Measurements from ENCODE around the gene ANKRD65. TPM values are rescaled to one million over a fixed set of nuclear protein-coding genes. Genes with fewer than 3 reads are reported as not detected.
"Not testable (repeated sequence)": the region's sequence is repeated elsewhere in the genome, so short reads cannot be mapped to it uniquely, and the experiment has no call there.

The ANKRD65 gene
- total RNA-seq, 1 experiment from 2014 or later: not detected

- not testable (repeated sequence) for DNase-seq; H3K36me3 ChIP-seq (replicated peaks; ENCODE audit: control insufficient read depth, insufficient read depth, low read length); H3K27me3 ChIP-seq (ENCODE audit: control insufficient read depth, insufficient read depth, low read length)
Observed at GRCh38 chr1:1452365-1452739, 31.3 kb upstream of the ANKRD65 start.

GRCh38 chr1:1451696-1452364 lies 30.8 kb upstream of the ANKRD65 start:
- H3K36me3 ChIP-seq (replicated peaks; ENCODE audit: control insufficient read depth, insufficient read depth, low read length): no peaks in the 10 kb centered on the region
- no peak overlapping the region for H3K4me3 ChIP-seq (ENCODE audit: insufficient read depth, low read depth, low read length)
- no peaks in the 10 kb centered on the region for H3K27me3 ChIP-seq (ENCODE audit: control insufficient read depth, insufficient read depth, low read length)
- no peak for DNase-seq

More at GRCh38 chr1:1452365-1452739, 31.3 kb upstream of the ANKRD65 start:
- not testable (repeated sequence) for H3K4me3 ChIP-seq (ENCODE audit: insufficient read depth, low read depth, low read length)

DNA sequence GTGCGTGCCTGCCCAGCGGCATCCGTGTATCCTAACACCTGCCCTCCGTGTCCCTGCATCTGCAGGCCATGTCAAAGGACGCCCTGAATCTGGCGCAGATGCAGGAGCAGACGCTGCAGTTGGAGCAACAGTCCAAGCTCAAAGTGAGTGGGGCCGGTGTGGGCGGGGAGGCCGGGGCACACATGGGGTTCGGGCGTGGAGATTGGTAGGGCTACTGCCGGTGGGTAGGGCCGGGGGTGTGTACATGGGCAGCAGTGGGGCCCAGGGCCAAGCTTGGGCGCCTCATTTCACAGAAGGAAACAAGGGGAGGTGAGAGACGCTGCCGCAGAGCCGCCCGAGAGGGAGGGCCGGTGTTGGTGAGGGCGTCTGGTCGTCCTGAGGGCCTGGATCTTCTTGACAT lies 29.5 kb upstream of the ANKRD65 start:
- DNase-seq; H3K36me3 ChIP-seq (replicated peaks; ENCODE audit: control insufficient read depth, insufficient read depth, low read length); H3K27me3 ChIP-seq (ENCODE audit: control insufficient read depth, insufficient read depth, low read length); H3K4me3 ChIP-seq (ENCODE audit: insufficient read depth, low read depth, low read length): not testable (repeated sequence)

DNA sequence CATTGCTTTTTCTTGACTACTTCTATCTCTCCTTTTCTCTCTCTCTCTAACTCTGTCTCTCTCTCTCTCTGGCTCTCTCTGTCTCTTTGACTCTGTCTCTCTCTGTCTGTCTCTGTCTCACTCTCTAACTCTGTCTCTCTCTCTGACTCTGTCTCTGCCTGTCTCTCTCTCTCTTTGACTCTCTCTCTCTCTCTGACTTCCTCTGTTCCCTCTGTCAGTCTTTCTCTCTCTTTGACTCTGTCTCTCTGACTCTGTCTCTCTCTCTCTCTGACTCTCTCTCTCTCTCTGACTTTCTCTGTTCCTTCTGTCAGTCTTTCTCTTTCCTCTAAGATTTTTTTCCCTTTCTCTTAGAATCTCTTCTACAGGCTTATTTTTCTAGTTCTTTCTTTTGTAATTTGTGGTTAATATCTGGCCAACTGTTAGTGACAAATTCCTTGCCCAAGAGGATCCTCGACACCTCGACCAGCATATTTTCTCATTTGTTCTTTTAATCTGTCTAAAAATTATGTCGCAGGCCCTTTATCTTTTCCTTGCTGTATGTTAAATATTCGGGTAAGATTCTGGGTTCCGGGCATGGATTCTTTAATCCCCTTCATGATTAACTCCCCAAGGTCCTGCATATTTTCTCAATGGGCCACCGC lies 28.1 kb upstream of the ANKRD65 start, which contains the start of gene ATAD3C:
ATAD3C (plus strand) TSS at position 591 of the 641 bp plus-strand sequence. CDS start 995 bp downstream, outside the sequence.
- Histone ChIP-seq H3K4me3 (ENCODE audit: insufficient read depth, low read depth, low read length) (no peak within 1 kb of the TSS), H3K27me3 (ENCODE audit: control insufficient read depth, insufficient read depth, low read length) (no peaks in the 10 kb centered on the region), H3K36me3 (replicated peaks; ENCODE audit: control insufficient read depth, insufficient read depth, low read length) (no peaks in the 10 kb centered on the region)
- DNase-seq: no peak

DNA sequence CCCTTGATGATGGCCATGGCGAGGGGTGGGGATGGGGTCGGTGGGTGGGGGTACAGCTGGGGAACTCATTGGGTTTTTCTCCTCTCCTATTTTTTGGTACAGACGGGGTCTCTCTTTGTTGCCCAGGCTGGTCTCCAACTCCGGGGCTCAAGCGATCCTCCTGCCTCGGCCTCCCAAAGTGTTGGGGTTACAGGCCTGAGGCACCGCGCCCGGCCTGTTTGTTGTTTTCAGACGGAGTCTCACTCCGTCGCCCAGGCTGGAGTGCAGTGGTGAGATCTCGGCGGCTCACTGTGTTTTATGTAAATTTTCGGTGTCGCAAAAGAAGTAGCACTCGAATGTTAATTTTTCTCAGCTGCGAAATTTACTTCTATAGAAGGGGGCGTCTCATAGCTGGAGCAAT lies 25.6 kb upstream of the ANKRD65 start:
- not testable (repeated sequence) for H3K27me3 ChIP-seq (ENCODE audit: control insufficient read depth, insufficient read depth, low read length); H3K36me3 ChIP-seq (replicated peaks; ENCODE audit: control insufficient read depth, insufficient read depth, low read length); DNase-seq; H3K4me3 ChIP-seq (ENCODE audit: insufficient read depth, low read depth, low read length)

- H3K4me3 ChIP-seq (ENCODE audit: insufficient read depth, low read depth, low read length): no peak overlapping the region
- no peaks in the 10 kb centered on the region for H3K36me3 ChIP-seq (replicated peaks; ENCODE audit: control insufficient read depth, insufficient read depth, low read length)
- DNase-seq: peak; percentile 47
- no peaks in the 10 kb centered on the region for H3K27me3 ChIP-seq (ENCODE audit: control insufficient read depth, insufficient read depth, low read length)
Observed at GRCh38 chr1:1442069-1442770, 21.1 kb upstream of the ANKRD65 start.

DNA sequence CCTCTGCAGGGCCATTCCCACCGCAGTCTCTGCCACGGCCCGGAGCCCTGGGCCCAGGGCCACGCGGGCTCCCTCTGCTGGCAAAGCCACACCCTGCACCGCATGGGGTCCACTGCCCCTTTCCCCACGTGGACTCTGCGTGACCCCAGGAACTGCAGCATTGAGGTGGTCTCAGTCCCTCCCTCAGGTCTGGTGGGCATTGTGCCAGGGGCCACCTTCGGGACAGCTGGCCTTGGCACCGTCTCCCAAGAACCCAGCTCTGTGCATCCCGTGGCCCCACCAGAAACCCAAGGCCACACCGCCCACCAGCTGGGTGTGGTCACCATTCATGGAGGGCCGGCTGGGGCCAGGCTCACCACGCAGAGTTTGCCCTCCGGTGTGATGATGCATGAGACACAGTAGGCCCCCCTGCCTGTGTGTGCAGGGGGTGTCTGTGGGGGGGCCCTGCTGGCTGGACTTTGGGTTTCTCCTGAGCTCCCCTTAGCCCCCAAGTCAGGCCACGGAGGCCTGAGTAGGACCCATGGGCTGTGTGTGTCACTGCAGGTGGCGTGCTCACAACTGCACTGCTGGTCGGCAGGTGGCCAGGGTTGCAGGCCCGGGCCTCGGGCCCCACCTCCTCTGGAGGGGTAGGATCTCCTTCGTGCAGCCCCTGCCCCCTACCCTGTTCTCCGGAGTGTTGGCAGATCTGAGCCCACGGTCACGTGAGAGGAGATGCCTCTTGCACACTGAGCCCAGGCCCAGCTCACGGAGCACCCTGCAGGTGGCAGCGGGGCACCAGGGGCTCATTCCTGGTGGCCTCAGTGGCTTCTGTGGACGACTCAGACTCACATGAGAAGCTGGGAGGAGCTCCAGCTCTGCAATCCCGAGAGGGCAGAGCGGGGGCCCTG lies 20.2 kb upstream of the ANKRD65 start:
- Histone ChIP-seq H3K36me3 (replicated peaks; ENCODE audit: control insufficient read depth, insufficient read depth, low read length) (no peaks in the 10 kb centered on the region), H3K4me3 (ENCODE audit: insufficient read depth, low read depth, low read length) (no peak overlapping the region)
- peak; percentile 97 for DNase-seq

DNA sequence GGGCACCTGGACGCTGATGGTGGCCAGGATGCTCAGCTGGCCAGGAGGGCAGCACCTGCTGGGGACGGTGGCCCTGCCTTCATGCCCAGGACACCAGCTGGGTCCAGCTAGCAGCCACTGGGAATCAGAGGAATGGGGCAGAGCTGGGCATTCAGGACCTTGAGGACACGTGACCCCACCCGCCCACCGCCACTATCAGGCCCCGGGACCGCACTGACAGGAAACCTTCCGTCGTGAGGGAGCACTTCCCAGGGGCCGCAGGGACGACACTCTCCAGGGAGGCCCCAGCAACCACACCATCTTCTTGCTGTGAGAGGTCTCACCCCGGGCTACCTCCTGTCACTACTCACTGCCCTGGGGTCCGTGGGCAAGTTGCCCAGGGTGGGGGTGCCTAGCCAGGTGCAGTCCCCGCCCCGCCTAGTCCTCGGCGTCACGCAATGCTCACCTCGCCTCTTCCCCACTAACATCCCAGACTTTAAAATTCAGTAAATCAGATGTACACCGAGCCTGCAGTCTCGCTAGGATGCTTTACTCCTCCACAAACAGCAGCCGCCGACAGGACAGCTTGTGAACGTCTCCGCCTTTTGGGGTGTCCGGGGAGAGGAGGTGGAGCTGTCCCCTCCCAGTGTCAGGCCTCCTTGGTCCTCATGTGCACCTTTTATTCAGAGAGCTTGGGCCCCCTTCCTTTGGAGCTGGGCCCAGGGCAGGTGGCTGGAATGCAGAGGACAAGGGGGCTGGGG lies 19.4 kb upstream of the ANKRD65 start:
- Histone ChIP-seq H3K36me3 (replicated peaks; ENCODE audit: control insufficient read depth, insufficient read depth, low read length) (no peaks in the 10 kb centered on the region), H3K27me3 (ENCODE audit: control insufficient read depth, insufficient read depth, low read length) (peaks cover 3% of the 10 kb centered on the region; the same call in 1 of the 2 replicates), H3K4me3 (ENCODE audit: insufficient read depth, low read depth, low read length) (no peak overlapping the region)
- peak; percentile 67 for DNase-seq

More for the DNA sequence above, 20.2 kb upstream of the ANKRD65 start:
- H3K27me3 ChIP-seq (ENCODE audit: control insufficient read depth, insufficient read depth, low read length): peaks cover 2% of the 10 kb centered on the region; the same call in 1 of the 2 replicates

GRCh38 chr1:1439546-1440261 lies 18.6 kb upstream of the ANKRD65 start:
- peak; percentile 73 for DNase-seq
- H3K4me3 ChIP-seq (ENCODE audit: insufficient read depth, low read depth, low read length): no peak overlapping the region
- H3K36me3 ChIP-seq (replicated peaks; ENCODE audit: control insufficient read depth, insufficient read depth, low read length): no peaks in the 10 kb centered on the region
- peaks cover 5% of the 10 kb centered on the region; the same call in 1 of the 2 replicates for H3K27me3 ChIP-seq (ENCODE audit: control insufficient read depth, insufficient read depth, low read length)

GRCh38 chr1:1438531-1439381 lies 17.7 kb upstream of the ANKRD65 start:
- Histone ChIP-seq H3K36me3 (replicated peaks; ENCODE audit: control insufficient read depth, insufficient read depth, low read length) (no peaks in the 10 kb centered on the region), H3K4me3 (ENCODE audit: insufficient read depth, low read depth, low read length) (no peak overlapping the region), H3K27me3 (ENCODE audit: control insufficient read depth, insufficient read depth, low read length) (peaks cover 5% of the 10 kb centered on the region; the same call in 1 of the 2 replicates)
- DNase-seq: peak; percentile 62

- peaks cover 5% of the 10 kb centered on the region; the same call in 1 of the 2 replicates for H3K27me3 ChIP-seq (ENCODE audit: control insufficient read depth, insufficient read depth, low read length)
- no peak overlapping the region for H3K4me3 ChIP-seq (ENCODE audit: insufficient read depth, low read depth, low read length)
Observed at GRCh38 chr1:1437904-1438376, 16.9 kb upstream of the ANKRD65 start.

More at GRCh38 chr1:1437904-1438376, 16.9 kb upstream of the ANKRD65 start:
- peak; percentile 52 for DNase-seq
- no peaks in the 10 kb centered on the region for H3K36me3 ChIP-seq (replicated peaks; ENCODE audit: control insufficient read depth, insufficient read depth, low read length)
